ENCODE measurements around the gene ISCA1.
"Not testable (repeated sequence)": the region's sequence is repeated elsewhere in the genome, so short reads cannot be mapped to it uniquely, and the experiment has no call there.

ISCA1 gene

GRCh38 chr9:86304236-86304730, 21.9 kb upstream of the ISCA1 start:
- Mint-ChIP-seq H3K4me3 (no peak overlapping the region), H3K36me3 (ENCODE audit: insufficient read depth) (peaks cover 78% of the 10 kb centered on the region), H3K9me3 (no peaks in the 10 kb centered on the region), H3K27ac (ENCODE audit: low read depth) (peak overlapping the region; percentile 47), H3K4me1 (peaks cover 23% of the 10 kb centered on the region), H3K27me3 (no peaks in the 10 kb centered on the region)
- ATAC-seq (replicated peaks; ENCODE audit: extremely low read depth, poor library complexity, severe bottlenecking): no peak
- no peak for DNase-seq (ENCODE audit: low spot score in 2 of 2)

GRCh38 chr9:86303316-86303975, 21.1 kb upstream of the ISCA1 start:
- H3K27me3 Mint-ChIP-seq: no peaks in the 10 kb centered on the region
- H3K9me3 Mint-ChIP-seq: no peaks in the 10 kb centered on the region
- no peak overlapping the region for H3K4me3 Mint-ChIP-seq
- H3K36me3 Mint-ChIP-seq (ENCODE audit: insufficient read depth): peaks cover 79% of the 10 kb centered on the region
- no peak for ATAC-seq (replicated peaks; ENCODE audit: extremely low read depth, poor library complexity, severe bottlenecking)
- no peak for DNase-seq (ENCODE audit: low spot score in 2 of 2)
- H3K4me1 Mint-ChIP-seq: peaks cover 23% of the 10 kb centered on the region
- H3K27ac Mint-ChIP-seq (ENCODE audit: low read depth): peak overlapping the region; percentile 47

- Mint-ChIP-seq H3K4me1 (peaks cover 29% of the 10 kb centered on the region), H3K36me3 (ENCODE audit: insufficient read depth) (peaks cover 76% of the 10 kb centered on the region), H3K27ac (ENCODE audit: low read depth) (peak overlapping the region; percentile 65), H3K4me3 (no peak overlapping the region), H3K27me3 (no peaks in the 10 kb centered on the region), H3K9me3 (no peaks in the 10 kb centered on the region)
- no peak for DNase-seq (ENCODE audit: low spot score in 2 of 2)
- ATAC-seq (replicated peaks; ENCODE audit: extremely low read depth, poor library complexity, severe bottlenecking): no peak
Observed at GRCh38 chr9:86301686-86302085, 19.3 kb upstream of the ISCA1 start.

GRCh38 chr9:86300701-86301100, 18.4 kb upstream of the ISCA1 start:
- Mint-ChIP-seq H3K27ac (ENCODE audit: low read depth) (peak overlapping the region; percentile 65), H3K27me3 (no peaks in the 10 kb centered on the region), H3K9me3 (no peaks in the 10 kb centered on the region), H3K4me3 (no peak overlapping the region), H3K4me1 (peaks cover 29% of the 10 kb centered on the region), H3K36me3 (ENCODE audit: insufficient read depth) (peaks cover 66% of the 10 kb centered on the region)
- DNase-seq (ENCODE audit: low spot score in 2 of 2) (no peak), ATAC-seq (replicated peaks; ENCODE audit: extremely low read depth, poor library complexity, severe bottlenecking) (no peak)

GRCh38 chr9:86298873-86299272, 16.5 kb upstream of the ISCA1 start:
- DNase-seq (ENCODE audit: low spot score in 2 of 2): no peak
- no peak overlapping the region for H3K4me3 Mint-ChIP-seq
- no peaks in the 10 kb centered on the region for H3K9me3 Mint-ChIP-seq
- peaks cover 61% of the 10 kb centered on the region for H3K36me3 Mint-ChIP-seq (ENCODE audit: insufficient read depth)
- no peaks in the 10 kb centered on the region for H3K27me3 Mint-ChIP-seq
- ATAC-seq (replicated peaks; ENCODE audit: extremely low read depth, poor library complexity, severe bottlenecking): no peak
- no peak overlapping the region for H3K27ac Mint-ChIP-seq (ENCODE audit: low read depth)
- H3K4me1 Mint-ChIP-seq: peaks cover 26% of the 10 kb centered on the region

- H3K27me3 Mint-ChIP-seq; DNase-seq (ENCODE audit: low spot score in 2 of 2); ATAC-seq (replicated peaks; ENCODE audit: extremely low read depth, poor library complexity, severe bottlenecking); H3K4me3 Mint-ChIP-seq; H3K4me1 Mint-ChIP-seq; H3K9me3 Mint-ChIP-seq: not testable (repeated sequence)
- Mint-ChIP-seq H3K27ac (ENCODE audit: low read depth) (peak overlapping the region; percentile 36), H3K36me3 (ENCODE audit: insufficient read depth) (peaks cover 28% of the 10 kb centered on the region)
Observed at GRCh38 chr9:86290341-86290740, 8.0 kb upstream of the ISCA1 start.

- Mint-ChIP-seq H3K27ac (ENCODE audit: low read depth) (peak overlapping the region; percentile 36), H3K4me3 (no peak overlapping the region), H3K9me3 (no peaks in the 10 kb centered on the region), H3K4me1 (peaks cover 5% of the 10 kb centered on the region), H3K27me3 (no peaks in the 10 kb centered on the region), H3K36me3 (ENCODE audit: insufficient read depth) (peaks cover 20% of the 10 kb centered on the region)
- ATAC-seq (replicated peaks; ENCODE audit: extremely low read depth, poor library complexity, severe bottlenecking) (no peak), DNase-seq (ENCODE audit: low spot score in 2 of 2) (no peak)
Observed at GRCh38 chr9:86288499-86289198, 6.3 kb upstream of the ISCA1 start.

GRCh38 chr9:86287013-86287412, 4.7 kb upstream of the ISCA1 start:
- peaks cover 12% of the 10 kb centered on the region for H3K4me1 Mint-ChIP-seq
- H3K27ac Mint-ChIP-seq (ENCODE audit: low read depth): peak overlapping the region; percentile 70
- H3K4me3 Mint-ChIP-seq: no peak overlapping the region
- ATAC-seq (replicated peaks; ENCODE audit: extremely low read depth, poor library complexity, severe bottlenecking) (no peak), DNase-seq (ENCODE audit: low spot score in 2 of 2) (no peak)
- no peaks in the 10 kb centered on the region for H3K9me3 Mint-ChIP-seq
- no peaks in the 10 kb centered on the region for H3K27me3 Mint-ChIP-seq
- H3K36me3 Mint-ChIP-seq (ENCODE audit: insufficient read depth): peaks cover 27% of the 10 kb centered on the region

- no peaks in the 10 kb centered on the region for H3K9me3 Mint-ChIP-seq
- no peak overlapping the region for H3K4me3 Mint-ChIP-seq
- no peak for ATAC-seq (replicated peaks; ENCODE audit: extremely low read depth, poor library complexity, severe bottlenecking)
- H3K36me3 Mint-ChIP-seq (ENCODE audit: insufficient read depth): peaks cover 27% of the 10 kb centered on the region
- DNase-seq (ENCODE audit: low spot score in 2 of 2): no peak
- no peaks in the 10 kb centered on the region for H3K27me3 Mint-ChIP-seq
- peak overlapping the region; percentile 70 for H3K27ac Mint-ChIP-seq (ENCODE audit: low read depth)
- H3K4me1 Mint-ChIP-seq: peaks cover 15% of the 10 kb centered on the region
Observed at GRCh38 chr9:86286278-86286677, 3.9 kb upstream of the ISCA1 start.

GRCh38 chr9:86285261-86285660, 2.9 kb upstream of the ISCA1 start:
- Mint-ChIP-seq H3K27me3 (no peaks in the 10 kb centered on the region), H3K9me3 (no peaks in the 10 kb centered on the region), H3K4me3 (no peak overlapping the region), H3K36me3 (ENCODE audit: insufficient read depth) (peaks cover 28% of the 10 kb centered on the region), H3K27ac (ENCODE audit: low read depth) (no peak overlapping the region), H3K4me1 (peaks cover 21% of the 10 kb centered on the region)
- DNase-seq (ENCODE audit: low spot score in 2 of 2) (no peak), ATAC-seq (replicated peaks; ENCODE audit: extremely low read depth, poor library complexity, severe bottlenecking) (no peak)

GRCh38 chr9:86282979-86283535, 719 bp upstream of the ISCA1 start:
- Mint-ChIP-seq H3K36me3 (ENCODE audit: insufficient read depth) (peaks cover 27% of the 10 kb centered on the region), H3K27ac (ENCODE audit: low read depth) (peak overlapping the region; percentile 96), H3K4me1 (peaks cover 32% of the 10 kb centered on the region), H3K27me3 (no peaks in the 10 kb centered on the region), H3K4me3 (peak overlapping the region; percentile 95), H3K9me3 (no peaks in the 10 kb centered on the region)
- DNase-seq (ENCODE audit: low spot score in 2 of 2) (no peak), ATAC-seq (replicated peaks; ENCODE audit: extremely low read depth, poor library complexity, severe bottlenecking) (no peak)

GRCh38 chr9:86281593-86282076, 703 bp downstream of the ISCA1 start:
- peaks cover 32% of the 10 kb centered on the region for H3K4me1 Mint-ChIP-seq

GRCh38 chr9:86280580-86280979, 1.8 kb downstream of the ISCA1 start:
- Mint-ChIP-seq H3K4me3 (peak overlapping the region; percentile 95), H3K4me1 (peaks cover 38% of the 10 kb centered on the region), H3K27me3 (no peaks in the 10 kb centered on the region), H3K36me3 (ENCODE audit: insufficient read depth) (peaks cover 19% of the 10 kb centered on the region), H3K27ac (ENCODE audit: low read depth) (peak overlapping the region; percentile 16), H3K9me3 (no peaks in the 10 kb centered on the region)
- ATAC-seq (replicated peaks; ENCODE audit: extremely low read depth, poor library complexity, severe bottlenecking) (no peak), DNase-seq (ENCODE audit: low spot score in 2 of 2) (no peak)

More at GRCh38 chr9:86281593-86282076, 703 bp downstream of the ISCA1 start:
- Mint-ChIP-seq H3K36me3 (ENCODE audit: insufficient read depth) (peaks cover 24% of the 10 kb centered on the region), H3K27me3 (no peaks in the 10 kb centered on the region), H3K9me3 (no peaks in the 10 kb centered on the region), H3K27ac (ENCODE audit: low read depth) (peak overlapping the region; percentile 16), H3K4me3 (peak overlapping the region; percentile 95)
- no peak for DNase-seq (ENCODE audit: low spot score in 2 of 2)
- no peak for ATAC-seq (replicated peaks; ENCODE audit: extremely low read depth, poor library complexity, severe bottlenecking)

Data from central memory CD8-positive, alpha-beta T cell (primary cell).